ENCODE results near the gene HIP1R.
"Not testable (repeated sequence)": the region's sequence is repeated elsewhere in the genome, so short reads cannot be mapped to it uniquely, and the experiment has no call there.

Gene HIP1R

DNA sequence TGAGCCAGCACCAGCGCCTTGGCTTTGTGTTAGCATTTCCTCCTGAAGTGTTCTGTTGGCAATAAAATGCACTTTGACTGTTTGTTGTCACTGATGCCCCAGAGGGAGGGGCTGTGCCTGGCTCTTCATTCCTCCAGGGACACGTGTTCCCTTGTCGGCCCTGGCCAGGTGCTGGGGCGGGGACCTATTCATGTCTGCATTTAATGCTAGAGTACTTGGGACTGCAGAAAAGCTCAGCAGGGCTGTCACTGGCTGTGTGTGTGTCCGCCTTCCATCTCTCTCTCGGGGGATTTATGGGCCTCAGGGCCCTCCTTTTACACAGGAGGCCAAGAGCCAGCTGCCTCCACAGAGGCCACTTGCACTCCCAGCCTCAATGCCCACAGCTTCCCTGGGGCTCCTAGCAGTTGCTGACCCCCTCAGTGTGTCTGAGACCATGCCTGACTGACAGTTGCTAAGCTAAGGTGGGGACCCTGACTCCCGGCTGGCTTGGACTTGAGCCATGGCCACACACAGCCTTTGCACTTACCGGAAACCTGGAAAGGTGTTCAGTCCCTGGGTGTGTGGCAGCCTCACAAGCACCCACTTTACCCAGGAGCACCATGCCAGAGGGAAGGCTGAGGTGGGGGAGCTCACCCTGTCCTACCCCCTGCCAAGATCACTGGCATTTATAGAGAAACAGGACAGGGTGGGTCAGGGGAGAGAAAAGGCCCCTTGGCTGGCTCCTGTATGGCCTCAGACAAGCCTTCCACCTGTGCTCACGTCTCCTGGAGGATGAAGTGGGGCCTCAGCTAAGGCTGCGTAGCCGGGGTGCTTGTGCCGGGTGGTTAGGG, 27.8 kb downstream of the HIP1R start:
- no peak for DNase-seq

DNA sequence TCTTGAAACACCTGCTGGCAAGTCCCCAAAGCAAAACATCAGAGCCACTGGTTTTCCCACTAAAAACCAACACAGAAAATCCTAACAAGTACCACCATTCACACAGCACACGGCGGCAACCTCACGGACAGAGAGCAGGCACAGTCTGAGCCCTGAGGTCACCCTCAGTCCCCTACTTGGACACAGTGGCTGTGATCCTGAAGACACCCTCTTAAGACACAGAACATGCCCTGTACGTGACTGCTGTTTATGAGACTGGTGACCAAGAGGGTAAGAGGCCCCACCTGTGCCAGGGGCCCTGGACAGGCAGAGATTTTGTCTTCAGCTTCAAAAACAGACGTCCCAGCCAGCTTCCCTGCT, 29.6 kb downstream of the HIP1R start:
- DNase-seq: no peak

DNA sequence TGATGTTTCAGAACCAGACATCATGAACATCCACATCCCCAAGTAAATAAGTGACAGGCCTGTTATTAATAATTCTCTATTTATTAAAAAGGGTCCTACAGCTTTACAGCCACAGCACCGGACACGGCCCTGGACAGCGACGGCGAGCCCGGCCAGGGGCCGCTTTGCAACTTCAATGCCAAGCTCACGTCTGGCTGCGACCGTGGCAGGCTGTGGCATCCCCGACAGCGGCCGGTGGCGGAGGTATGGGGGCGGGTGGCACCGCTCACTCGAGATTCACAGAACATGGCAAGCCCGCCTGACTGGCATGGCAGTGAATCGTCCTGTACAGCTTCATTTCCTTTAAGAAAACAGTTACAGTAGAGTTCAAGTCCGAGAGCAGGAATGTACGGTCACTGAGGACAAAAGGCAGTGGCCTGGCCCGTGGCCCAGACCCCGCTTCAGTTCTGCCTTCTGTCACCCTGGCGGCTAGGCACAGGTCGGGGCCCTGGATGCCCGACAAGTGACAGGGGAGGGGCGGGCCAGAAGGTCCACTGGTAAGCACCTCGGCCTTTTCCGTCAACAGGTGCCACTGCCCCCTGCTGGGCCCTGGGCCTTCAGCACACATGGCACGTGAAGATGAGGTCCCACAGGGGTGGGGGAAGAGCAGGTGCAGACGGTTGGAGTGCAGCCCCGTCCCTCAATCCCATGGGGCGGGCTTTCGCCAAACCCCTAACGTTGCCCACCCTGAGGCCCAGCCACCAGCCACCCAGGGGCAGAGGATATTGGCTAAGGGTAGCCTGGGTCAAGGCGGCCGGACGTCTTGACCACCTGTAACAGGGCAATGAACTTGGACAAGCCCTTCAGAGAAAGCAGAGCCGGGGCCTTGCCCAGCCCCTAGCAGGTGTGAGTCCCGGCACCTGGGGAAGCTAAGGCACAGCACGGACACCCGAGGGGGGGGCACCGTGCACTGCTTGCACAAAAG, 30.3 kb downstream of the HIP1R start:
- DNase-seq: no peak

DNA sequence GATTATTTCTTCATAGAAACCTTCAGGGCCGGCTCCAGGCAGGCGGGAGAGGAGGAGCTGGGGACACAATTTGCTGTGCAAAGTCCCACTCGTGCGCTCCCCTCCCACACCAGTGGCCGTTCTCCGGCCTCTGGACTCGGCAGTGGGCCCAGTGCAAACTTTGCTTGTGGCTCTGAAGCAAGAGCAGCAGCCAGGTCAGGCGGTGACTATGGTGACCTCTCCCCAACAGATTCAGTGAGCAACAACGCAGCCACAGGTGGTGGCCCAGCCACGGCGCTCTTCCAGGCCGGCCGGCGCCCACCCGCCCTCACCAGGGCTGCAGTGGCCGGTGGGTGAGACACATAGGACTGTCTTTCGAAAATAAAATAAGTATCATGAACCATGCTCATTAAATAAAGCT, 31.1 kb downstream of the HIP1R start:
- DNase-seq: no peak

DNA sequence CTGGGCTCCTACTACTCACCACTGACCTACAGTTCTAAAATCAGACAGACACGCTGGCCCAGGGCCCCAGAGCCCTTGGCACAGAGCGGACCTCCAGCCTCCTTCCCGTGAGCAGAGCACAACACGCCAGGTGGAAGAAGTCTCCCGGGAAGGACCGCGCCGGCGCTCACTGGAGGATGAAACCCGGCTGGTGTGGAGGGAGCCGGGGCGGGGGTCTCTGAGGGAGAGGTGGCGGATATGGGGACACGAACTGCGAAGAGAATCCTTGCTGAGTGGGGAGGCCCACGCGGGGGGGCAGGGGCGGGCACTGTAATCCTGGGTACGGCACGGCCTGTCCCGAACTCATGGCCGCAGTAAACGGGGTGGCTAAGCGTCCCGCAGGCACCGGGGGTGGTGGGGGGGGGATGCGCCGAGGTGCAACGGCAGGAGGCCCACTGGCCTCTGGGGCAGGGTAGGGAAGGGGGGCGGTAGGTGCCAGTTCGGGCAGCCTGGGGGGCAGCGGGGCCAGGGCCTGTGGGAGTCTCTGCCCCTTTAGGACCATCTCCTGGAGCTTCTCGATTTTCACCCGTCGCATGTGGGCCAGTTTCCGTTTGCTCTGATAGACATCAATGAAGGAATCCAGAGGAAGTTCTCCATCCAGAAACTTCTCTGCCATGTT, 31.8 kb downstream of the HIP1R start:
- no peak for DNase-seq

DNA sequence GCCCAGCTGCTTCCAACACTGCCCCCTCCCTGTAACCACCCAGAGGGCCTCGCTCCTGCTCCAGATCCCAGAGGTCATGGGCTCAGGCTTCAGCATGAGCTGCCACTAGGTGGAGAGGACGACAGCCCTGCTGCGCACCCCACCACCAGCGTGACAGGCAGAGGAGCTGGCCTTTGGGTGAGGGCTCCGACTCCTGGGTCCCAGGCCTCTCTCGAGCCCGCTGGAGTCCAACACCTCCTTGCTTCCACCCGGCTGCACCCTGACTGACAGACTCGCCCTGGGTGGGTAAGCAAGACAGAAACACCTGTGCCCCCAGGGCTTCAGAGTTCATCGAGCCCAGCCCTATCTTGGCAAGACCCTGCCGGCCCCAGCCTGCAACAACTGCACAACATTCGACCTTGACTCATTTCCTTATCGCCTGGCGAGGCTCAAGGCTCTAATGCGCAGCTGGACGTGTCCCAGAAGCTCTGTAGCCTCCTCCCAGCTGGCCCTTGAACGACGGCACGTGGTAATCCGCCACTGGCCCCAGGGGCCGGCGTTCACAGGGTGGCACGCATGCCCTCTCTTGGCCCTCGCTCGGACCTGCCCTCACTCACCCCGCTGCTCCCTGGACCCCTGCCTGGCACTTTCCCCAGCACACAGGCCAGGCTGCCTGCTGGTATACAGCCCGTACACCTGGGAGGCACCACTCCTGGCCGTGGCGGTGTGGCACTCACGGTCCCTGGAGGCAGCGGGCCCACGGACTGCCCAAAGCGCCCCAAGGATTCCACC, 32.6 kb downstream of the HIP1R start:
- no peak for DNase-seq

DNA sequence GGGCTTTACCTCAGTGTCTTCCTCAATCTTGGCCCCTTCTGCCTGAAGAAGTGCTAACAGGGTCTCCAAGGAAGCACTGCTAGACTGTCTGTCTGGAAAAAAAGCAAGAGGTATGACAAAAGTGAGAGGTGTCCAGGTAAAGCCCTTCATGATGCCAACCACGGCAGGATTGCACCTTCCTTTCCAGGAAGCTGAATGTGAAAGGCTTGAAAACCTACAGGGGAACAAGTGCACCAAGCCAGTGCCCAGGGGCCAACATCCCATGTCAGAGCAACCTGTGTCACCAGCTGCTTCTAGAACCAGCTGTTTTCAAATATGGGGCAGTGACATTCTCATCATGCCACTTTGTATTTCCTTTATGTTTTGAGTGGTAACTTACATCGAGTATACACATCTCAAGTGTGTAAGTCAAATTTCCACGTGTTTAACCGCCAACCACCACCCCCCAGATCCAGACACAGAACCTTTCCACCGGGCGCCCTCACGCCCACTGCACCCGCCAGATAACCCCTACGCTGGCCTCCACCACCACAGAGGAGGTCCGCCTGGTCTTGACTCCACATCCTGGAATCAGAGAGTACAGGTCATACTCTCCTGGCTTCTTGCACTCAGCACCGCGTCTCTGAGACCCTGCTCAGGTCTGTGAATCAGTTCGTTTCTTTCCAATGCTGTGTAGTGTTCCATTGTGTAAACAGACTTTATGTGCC, 33.4 kb downstream of the HIP1R start:
- no peak for DNase-seq

DNA sequence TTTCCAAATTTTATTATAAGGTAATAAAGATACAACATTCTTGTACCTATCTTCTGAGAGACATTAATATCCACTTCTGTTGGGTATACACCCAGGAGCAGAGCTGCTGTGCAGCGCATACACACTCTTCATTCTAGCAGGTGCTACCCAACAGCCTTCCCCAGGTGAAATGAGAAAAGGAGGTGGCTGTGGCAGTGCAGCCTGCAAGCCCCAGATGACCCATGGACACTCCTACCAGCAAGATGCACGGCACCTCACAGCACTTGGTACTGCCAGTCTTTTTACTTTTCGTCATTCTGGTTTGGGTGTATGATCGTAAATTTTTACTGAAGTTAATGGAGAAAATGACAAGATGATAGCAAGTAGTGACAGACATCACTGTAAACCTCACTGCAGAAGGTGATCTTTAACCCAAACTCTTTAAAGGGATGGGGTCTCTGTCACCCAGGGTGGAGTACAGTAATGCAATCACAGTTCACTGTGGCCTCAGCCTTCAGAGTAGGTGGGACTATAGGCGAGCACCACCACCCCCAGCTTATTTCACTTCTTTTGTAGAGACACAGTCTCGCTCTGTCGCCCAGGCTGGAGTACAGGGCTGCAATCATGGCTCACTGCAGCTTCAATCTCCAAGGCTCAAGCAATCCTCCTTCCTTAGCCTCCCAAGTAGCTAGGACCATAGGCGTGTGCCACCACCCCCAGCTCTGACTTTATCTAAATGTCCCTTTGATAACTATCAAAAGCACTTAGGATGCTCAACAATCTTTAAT, 34.1 kb downstream of the HIP1R start:
- DNase-seq: no peak

DNA sequence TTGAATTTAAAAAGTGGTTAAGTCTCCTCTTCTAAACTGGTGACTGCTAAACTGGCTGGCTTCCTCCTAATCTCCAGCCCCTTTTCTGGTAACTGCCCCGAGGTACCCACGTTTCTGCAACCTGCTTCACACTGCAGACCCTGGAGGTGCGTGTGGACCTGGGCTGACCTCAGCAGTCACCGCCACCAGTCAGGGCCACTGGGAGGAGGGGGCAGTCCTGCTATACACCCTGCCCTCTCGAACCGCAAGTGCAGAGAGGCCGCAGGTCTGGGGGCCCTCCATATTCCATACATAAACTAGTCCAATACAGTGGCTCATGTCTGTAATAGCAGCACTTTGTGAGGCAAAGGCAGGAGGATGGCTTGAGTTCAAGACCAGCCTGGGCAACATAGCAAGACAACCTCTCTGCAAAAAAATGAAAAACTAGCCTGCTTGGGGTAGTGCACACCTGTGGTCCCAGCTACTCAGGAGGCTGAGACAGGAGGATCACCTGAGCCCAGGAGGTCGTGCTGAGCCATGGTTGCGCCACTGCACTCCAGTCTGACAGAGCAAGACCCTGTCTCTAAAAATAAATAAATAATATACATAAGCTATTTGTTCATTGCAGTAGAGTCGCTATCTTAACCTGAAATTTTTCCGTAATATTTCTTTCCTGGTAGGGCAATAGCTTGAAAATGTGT, 35.0 kb downstream of the HIP1R start:
- DNase-seq: no peak

DNA sequence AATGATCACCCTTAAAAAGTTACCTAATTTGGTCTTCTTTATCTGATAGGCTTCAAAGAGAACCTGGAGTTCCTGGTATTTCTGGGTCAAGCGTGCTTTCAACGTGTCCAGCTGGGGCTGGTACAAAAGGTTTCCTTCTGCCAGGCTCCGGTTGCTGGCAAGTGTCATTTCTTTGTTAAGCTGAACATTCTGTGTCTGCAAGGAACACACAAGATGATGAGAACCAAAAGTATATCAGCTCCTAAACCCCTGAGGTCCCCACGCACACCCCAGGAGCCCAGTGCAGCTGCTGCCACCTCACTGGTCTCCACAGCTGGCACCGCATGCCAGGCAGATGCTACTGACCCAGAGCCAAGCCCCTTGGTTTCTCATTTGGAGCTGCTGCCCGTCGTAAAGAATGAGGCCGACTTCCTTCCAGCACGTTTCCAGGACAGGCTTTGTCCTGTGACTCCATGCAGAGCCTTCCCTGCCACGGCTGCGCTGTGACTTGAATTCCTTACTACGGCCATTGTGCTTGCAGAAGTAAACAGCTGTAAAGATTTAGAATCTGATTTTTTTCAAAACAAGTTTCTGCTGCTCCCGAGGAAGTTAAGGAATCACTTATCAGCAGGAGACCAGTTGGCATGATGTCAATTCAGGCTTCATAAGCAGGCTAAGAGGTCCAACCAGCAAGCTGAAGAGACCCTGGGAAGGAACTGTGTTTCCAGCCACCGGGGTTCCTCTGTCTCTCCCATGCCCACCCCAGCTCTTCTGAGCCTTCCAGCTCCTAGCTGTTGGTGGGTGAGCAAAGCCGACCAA, 35.8 kb downstream of the HIP1R start:
- DNase-seq: no peak

DNA sequence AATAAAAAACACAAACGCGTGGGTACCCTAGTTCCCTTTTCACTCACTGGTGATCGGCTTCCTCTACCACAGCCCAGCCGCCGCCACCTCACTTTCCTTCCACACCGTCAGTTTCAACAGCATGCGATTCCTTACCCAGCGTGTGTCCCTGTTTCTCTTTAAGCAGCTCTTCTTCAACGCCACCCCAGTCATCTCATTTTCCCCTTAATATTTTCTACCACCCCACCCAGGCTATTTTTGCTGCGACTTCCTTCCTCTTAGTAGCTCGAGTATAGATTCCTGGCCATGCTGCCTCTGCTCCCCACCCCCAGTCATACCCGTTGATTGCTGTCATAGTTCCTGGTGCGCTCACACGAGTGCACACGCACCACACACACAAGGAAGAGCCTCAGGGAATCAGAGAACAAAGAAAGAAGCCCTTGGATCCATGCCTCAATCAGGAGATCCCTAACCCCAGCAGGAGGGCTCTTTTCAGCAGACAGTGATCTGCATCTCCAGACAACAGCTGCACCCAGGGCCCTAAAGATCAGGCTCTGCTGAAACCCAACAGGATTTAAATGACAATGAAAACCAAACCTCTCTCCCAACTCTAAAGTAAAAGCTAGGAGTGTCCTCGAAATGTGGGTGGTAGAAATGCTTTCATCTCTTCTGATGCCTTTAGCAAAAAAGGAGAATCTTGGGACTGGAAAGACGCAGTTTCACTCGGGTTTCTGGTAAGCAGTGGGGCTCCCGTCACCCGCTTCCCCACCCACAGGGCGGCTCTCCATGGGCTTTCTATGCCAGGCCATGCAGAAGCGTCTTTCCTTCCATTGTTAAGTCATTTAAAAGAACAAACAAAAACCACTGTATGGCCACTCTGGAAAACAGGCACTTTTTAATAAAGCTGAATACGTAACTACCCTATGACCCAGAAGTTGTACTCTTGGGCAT, 36.9 kb downstream of the HIP1R start:
- no peak for DNase-seq

DNA sequence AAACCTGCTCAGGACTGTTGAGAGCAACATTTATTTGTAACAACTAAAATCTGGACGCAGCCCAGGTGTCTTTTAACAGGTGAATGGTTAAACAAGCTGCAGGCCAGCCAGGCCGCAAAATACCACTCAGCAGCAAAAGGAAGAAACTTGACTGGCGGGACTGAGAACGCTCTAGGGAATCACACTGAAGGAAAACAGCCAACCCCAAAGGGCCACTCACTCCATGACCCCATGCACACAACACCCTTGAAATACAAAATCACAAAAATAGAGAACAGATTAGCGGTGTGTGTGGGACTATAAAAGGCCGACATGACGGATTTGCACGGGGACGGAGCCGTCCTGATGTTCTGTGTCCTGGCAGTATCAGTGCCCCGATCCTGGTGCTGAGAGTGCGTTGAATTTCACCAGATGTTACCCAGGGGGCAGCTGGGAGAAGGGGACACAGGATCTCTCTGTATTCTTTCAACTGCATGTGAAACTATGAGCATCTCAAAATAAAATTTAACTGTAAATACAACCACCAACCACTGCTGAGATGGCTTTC, 37.6 kb downstream of the HIP1R start:
- DNase-seq: no peak

DNA sequence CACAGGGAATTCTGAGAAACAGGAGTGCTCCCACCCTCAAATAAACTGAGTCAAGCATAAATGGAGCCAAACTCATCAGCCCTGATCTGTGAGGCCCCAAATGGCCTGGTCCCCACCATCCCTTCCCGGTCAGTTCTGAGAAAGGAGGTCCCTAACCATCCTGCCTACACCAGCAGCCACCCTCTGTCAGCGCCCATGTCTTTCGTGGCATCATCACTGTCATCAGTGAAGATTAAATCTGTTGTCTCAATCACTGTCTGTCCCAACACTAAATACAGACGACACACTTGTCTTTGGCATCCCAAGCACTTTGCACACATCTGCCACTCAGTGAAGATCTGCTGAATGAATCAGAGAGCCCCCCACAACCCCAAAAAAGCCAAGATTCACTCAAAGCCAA, 38.3 kb downstream of the HIP1R start:
- no peak for DNase-seq

DNA sequence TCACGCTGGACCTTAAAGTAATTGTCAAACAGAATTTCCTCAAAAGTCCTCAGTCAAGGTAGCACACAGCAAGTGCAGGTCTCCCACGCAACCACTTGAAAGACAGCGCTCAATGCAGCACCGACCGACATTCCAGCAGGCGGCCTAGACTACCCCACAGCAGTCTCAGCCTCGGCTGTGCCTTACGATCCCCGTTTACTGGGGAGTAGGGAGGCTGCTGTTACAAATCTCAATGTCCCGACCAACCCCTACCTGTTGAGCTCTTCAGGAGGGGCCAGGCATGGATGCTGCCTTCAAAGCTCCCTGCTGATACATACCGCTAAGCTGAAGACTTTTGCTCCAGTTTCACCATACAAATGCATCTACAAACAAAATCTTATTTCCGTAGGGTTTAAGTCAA, 38.8 kb downstream of the HIP1R start:
- DNase-seq: no peak

DNA sequence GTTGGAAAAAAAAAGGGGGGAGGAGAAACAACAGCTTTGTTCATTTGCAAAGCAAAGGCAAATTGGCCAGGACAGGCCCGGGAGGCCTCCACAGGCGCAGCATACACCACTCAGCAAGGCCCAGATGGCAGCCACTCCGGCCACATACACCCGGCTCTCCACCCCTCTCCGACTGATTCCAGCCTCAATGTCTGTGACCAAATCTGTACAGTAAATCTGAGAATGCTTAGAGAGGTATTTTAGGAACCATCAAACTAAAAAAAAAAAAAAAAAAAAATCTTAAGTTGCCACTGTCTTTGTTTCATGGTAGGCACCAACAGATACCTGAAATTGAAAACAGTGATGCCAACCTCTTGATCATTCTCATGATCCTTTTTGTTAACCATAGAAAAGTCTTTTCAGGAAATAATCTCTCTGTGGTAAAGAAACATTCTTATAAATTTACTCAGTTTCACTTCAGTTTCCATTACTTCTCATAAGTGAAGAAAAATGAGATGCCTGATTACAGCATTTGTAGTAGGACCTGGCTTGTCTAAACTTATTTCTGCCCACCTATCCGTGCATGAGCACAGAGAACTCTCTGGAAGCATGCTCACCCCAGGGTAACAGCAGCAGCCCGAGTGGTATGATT, 40.4 kb downstream of the HIP1R start:
- no peak for DNase-seq

DNA sequence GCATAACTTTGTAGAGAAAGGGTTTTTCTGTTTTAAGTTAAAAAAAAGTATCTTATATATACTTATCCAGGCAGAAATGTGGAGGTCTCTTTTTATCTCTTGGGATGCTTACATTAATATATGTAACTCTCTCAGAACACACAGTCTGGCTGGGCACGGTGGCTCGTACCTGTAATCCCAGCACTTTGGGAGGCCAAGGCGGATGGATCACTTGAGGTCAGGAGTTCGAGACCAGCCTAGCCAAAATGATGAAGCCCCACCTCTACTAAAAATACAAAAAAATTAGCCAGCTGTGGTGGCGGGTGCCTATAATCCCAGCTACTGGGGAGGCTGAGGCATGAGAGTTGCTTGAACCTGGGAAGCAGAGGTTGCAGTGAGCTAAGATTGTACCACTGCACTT, 41.0 kb downstream of the HIP1R start:
- DNase-seq: not testable (repeated sequence)

DNA sequence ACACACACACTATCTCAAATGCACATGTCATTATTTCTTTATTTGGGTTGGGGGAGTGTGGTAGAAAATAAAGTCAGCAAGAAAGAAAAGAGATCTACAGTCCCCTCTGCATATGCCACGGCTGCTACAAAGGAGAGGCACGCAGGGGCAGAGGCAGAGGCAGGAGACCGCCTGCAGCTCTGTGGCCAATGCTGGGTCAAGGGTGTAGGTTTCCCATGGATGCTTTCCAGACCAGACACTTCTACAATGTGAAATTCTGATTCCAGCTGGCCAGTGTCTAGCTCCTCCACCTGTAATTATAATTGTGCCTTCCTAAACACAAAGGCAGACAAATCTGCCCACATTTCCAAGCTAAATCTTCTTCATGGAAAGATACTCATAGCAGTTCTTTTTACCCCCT, 41.5 kb downstream of the HIP1R start:
- no peak for DNase-seq
